Trophoblast cell (in vitro differentiated cells and primary cell): Measurements from ENCODE around the gene EPHA3.

Source experiments
- DNase-seq, 2 donors: peaks; one replicate each; pipeline ENCODE4 v3.0.0-alpha.2; 2016
- H2AFZ ChIP-seq: 2 replicates; pipeline ENCODE4 v1.6.1; 2013; ENCODE audit warnings: low read length, moderate library complexity, mild to moderate bottlenecking; ENCODE audit not compliant: insufficient read depth, poor library complexity
- H2AK5ac ChIP-seq: 2 replicates; pipeline ENCODE4 v1.6.1; 2013; ENCODE audit warnings: mild to moderate bottlenecking, low read length
- H2BK120ac ChIP-seq: 2 replicates; pipeline ENCODE4 v1.6.1; 2013; ENCODE audit warnings: low read length, mild to moderate bottlenecking, moderate library complexity; ENCODE audit not compliant: insufficient read depth, poor library complexity
- H2BK12ac ChIP-seq: 2 replicates; pipeline ENCODE4 v1.6.1; 2013; ENCODE audit warnings: mild to moderate bottlenecking, low read length, moderate library complexity
- H2BK5ac ChIP-seq: 2 replicates; pipeline ENCODE4 v1.6.1; 2013; ENCODE audit warnings: low read length, low read depth, moderate library complexity, mild to moderate bottlenecking; ENCODE audit not compliant: poor library complexity
- H3K14ac ChIP-seq: 2 replicates; pipeline ENCODE4 v1.6.1; 2013; ENCODE audit warnings: mild to moderate bottlenecking, low read length
- H3K18ac ChIP-seq: 2 replicates; pipeline ENCODE4 v1.6.1; 2013; ENCODE audit warnings: mild to moderate bottlenecking, low read length
- H3K23ac ChIP-seq: 2 replicates; pipeline ENCODE4 v1.6.1; 2013; ENCODE audit warnings: low read length
- H3K27ac ChIP-seq: 2 replicates; pipeline ENCODE4 v1.5.1; 2013; ENCODE audit warnings: low read depth, mild to moderate bottlenecking, inconsistent platforms, low read length, moderate library complexity
- H3K27me3 ChIP-seq: 2 replicates; pipeline ENCODE4 v1.6.1; 2013; ENCODE audit warnings: inconsistent platforms, mild to moderate bottlenecking, low read length, moderate library complexity; ENCODE audit not compliant: insufficient read depth
- H3K36me3 ChIP-seq, 2 experiments: 1 replicate in 1 of 2; 2 replicates in 1 of 2; pipeline ENCODE4 v1.6.1; 2013; ENCODE audit warnings: low read length in 2 of 2, mild to moderate bottlenecking in 2 of 2, moderate library complexity in 1 of 2; ENCODE audit not compliant: insufficient read depth in 2 of 2, control insufficient read depth in 1 of 2
- H3K4ac ChIP-seq: 2 replicates; pipeline ENCODE4 v1.6.1; 2013; ENCODE audit warnings: low read depth, mild to moderate bottlenecking, low read length, moderate library complexity
- H3K4me1 ChIP-seq, 2 experiments: 1 replicate in 1 of 2; 2 replicates in 1 of 2; pipeline ENCODE4 v1.6.1; 2013; ENCODE audit warnings: low read length in 2 of 2, mild to moderate bottlenecking in 2 of 2, moderate library complexity in 1 of 2; ENCODE audit not compliant: insufficient read depth in 2 of 2, control insufficient read depth in 1 of 2
- H3K4me2 ChIP-seq: 2 replicates; pipeline ENCODE4 v1.6.1; 2013; ENCODE audit warnings: inconsistent platforms, mild to moderate bottlenecking, low read length, moderate library complexity
- H3K4me3 ChIP-seq: 2 replicates; pipeline ENCODE4 v1.5.1; 2013; ENCODE audit warnings: mild to moderate bottlenecking, low read depth, low read length, inconsistent platforms
- H3K79me1 ChIP-seq: one replicate; pipeline ENCODE4 v1.6.1; 2013; ENCODE audit warnings: low read length
- H3K79me2 ChIP-seq: 2 replicates; pipeline ENCODE4 v1.6.1; 2013; ENCODE audit warnings: low read length, mild to moderate bottlenecking; ENCODE audit not compliant: control insufficient read depth, insufficient read depth, poor library complexity
- H3K9ac ChIP-seq: 2 replicates; pipeline ENCODE4 v1.6.1; 2013; ENCODE audit warnings: mild to moderate bottlenecking, low read length
- H3K9me3 ChIP-seq: 2 replicates; pipeline ENCODE4 v1.6.1; 2013; ENCODE audit warnings: low read depth, mild to moderate bottlenecking, control low read depth, inconsistent platforms, low read length; ENCODE audit not compliant: insufficient read depth
- H4K12ac ChIP-seq: 2 replicates; pipeline ENCODE4 v1.6.1; 2013; ENCODE audit warnings: low read depth, mild to moderate bottlenecking, low read length, moderate library complexity
- H4K8ac ChIP-seq: 2 replicates; pipeline ENCODE4 v1.6.1; 2013; ENCODE audit warnings: low read depth, mild to moderate bottlenecking, low read length, moderate library complexity
- H4K91ac ChIP-seq: one replicate; pipeline ENCODE4 v1.6.1; 2013; ENCODE audit warnings: low read depth, mild to moderate bottlenecking, low read length, moderate library complexity
- WGBS: extraction: QIAGEN DNeasy Blood & Tissue Kit; methylation state at CpG from one replicate; pipeline ENCODE4 v1.1.7; 2013; ENCODE audit warnings: missing lambda C conversion rate; ENCODE audit not compliant: insufficient read length, insufficient coverage; ENCODE audit errors: extremely low coverage; 5-methylcytosine and 5-hydroxymethylcytosine counted together

Gene EPHA3

DNA sequence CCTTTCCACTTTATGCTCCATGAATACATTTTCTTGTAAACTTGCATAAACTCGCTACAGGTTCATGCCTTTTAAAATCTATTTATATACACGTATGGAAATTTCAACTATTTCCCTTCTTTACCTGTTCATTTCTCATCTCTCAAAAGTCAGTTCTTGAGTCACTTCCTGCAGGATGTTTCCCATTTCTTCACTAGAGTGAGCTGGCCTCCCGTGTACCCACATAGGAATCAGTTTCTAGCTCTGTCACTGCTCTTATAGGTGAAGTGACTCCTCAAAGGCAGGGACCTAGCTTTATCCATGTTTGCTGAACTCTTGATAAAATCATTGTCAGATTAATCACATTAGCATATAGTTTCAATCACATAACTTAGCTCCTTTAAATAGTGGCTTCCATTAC, 259.7 kb downstream of the EPHA3 start:
- Histone ChIP-seq H3K23ac (no peak overlapping the region), H4K91ac (no peak overlapping the region), H2BK12ac (no peak overlapping the region), H3K9ac (no peak overlapping the region), H3K36me3 (no peaks in the 10 kb centered on the region), H3K4me2 (no peak overlapping the region), H2BK5ac (no peak overlapping the region), H3K79me1 (no peaks in the 10 kb centered on the region), H2AFZ (no peak overlapping the region), H2BK120ac (no peak overlapping the region), H3K14ac (no peak overlapping the region), H3K4me3 (no peak overlapping the region), H2AK5ac (no peak overlapping the region), H3K18ac (no peak overlapping the region), H3K9me3 (no peaks in the 10 kb centered on the region), H3K4me1 (no peaks in the 10 kb centered on the region), H3K4ac (no peak overlapping the region), H3K27ac (no peak overlapping the region), H4K8ac (no peak overlapping the region), H3K27me3 (no peaks in the 10 kb centered on the region), H3K79me2 (no peaks in the 10 kb centered on the region), H4K12ac (no peak overlapping the region)
- no CpG with 5 or more reads among the region's 3 CpGs for WGBS
- no peak for DNase-seq

DNA sequence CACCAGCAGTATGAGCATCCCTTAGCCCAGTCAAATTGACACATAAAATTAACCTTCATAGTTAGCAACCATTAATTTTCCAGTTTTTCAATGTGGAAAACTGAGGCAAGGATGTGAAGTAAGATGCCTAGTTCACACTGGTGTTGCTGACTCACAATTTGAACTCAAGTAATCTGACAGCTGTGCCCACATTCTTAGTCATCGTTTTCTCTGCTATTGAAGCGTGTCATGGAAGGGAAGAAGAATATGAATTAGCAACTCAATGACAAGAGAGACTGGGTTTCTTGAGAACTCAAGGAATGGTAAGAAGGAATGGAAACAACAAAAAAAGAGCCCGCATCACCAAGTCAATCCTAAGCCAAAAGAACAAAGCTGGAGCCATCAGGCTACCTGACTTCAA, 261.4 kb downstream of the EPHA3 start:
- Histone ChIP-seq H3K4me3 (no peak overlapping the region), H4K8ac (no peak overlapping the region), H2BK5ac (no peak overlapping the region), H3K79me1 (no peaks in the 10 kb centered on the region), H2AFZ (no peak overlapping the region), H3K9me3 (no peaks in the 10 kb centered on the region), H3K27ac (no peak overlapping the region), H3K36me3 (no peaks in the 10 kb centered on the region), H3K14ac (no peak overlapping the region), H2BK120ac (no peak overlapping the region), H2BK12ac (no peak overlapping the region), H3K27me3 (no peaks in the 10 kb centered on the region), H3K4me2 (no peak overlapping the region), H3K4ac (no peak overlapping the region), H2AK5ac (no peak overlapping the region), H3K9ac (no peak overlapping the region), H4K12ac (no peak overlapping the region), H3K4me1 (no peaks in the 10 kb centered on the region), H4K91ac (no peak overlapping the region), H3K79me2 (no peaks in the 10 kb centered on the region), H3K18ac (no peak overlapping the region), H3K23ac (no peak overlapping the region)
- no CpG with 5 or more reads among the region's 3 CpGs for WGBS
- DNase-seq, result peak in 1 of 2 donors; percentile 36

DNA sequence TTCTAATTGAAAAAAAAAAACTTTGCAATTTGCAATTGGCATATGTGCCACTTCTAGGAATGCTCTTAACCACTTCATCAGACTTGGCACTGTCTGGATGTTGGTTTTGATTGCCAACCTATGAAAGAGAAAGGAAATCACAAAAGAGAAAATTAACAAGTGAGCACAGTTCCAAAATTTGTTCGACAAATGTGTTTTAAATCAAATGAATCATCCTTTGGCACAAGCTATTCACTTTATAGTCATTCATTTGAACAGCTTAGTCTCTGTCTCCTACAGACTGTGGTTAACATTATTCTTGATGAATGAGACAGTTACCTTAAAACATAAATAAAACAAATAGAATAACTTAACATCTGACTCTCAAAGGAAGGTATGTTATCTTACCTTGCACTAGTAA, 265.0 kb downstream of the EPHA3 start:
- Histone ChIP-seq H3K4ac (no peak overlapping the region), H2BK5ac (no peak overlapping the region), H3K79me1 (no peaks in the 10 kb centered on the region), H3K4me1 (no peaks in the 10 kb centered on the region), H2BK12ac (no peak overlapping the region), H3K14ac (no peak overlapping the region), H2AK5ac (no peak overlapping the region), H3K36me3 (no peaks in the 10 kb centered on the region), H4K8ac (no peak overlapping the region), H2AFZ (no peak overlapping the region), H3K23ac (no peak overlapping the region), H4K12ac (no peak overlapping the region), H3K79me2 (no peaks in the 10 kb centered on the region), H3K9me3 (no peaks in the 10 kb centered on the region), H3K27ac (no peak overlapping the region), H3K27me3 (no peaks in the 10 kb centered on the region), H3K9ac (no peak overlapping the region), H2BK120ac (no peak overlapping the region), H3K4me3 (no peak overlapping the region), H4K91ac (no peak overlapping the region), H3K4me2 (no peak overlapping the region), H3K18ac (no peak overlapping the region)
- no CpG with 5 or more reads among the region's 1 CpG for WGBS
- no peak for DNase-seq

DNA sequence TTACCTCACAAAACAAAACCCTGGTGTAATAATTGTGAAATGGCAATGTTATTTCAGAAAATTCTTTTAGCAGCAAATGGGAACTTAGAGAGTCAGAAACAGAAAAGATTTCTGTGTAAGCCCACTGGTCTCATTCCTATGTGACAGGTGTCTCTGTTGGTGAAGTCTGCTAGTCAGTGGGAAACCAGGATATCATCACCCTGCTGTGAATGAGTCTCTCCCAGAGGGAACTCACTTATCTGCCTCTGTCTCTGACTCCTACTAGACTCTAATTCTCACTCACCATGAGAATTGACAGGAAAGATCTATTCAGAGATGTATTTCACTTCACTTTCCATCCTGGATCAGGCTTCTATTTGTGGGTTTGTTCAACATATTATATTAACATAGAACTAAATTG, 266.0 kb downstream of the EPHA3 start:
- no peaks in the 10 kb centered on the region for H3K27me3 ChIP-seq
- H4K12ac ChIP-seq, result no peak overlapping the region
- no peaks in the 10 kb centered on the region for H3K9me3 ChIP-seq
- H2AFZ ChIP-seq, result no peak overlapping the region
- H2BK12ac ChIP-seq, result no peak overlapping the region
- H3K79me1 ChIP-seq, result no peaks in the 10 kb centered on the region
- H4K91ac ChIP-seq, result no peak overlapping the region
- H3K4me1 ChIP-seq, result no peaks in the 10 kb centered on the region
- H3K23ac ChIP-seq, result no peak overlapping the region
- no peak overlapping the region for H3K27ac ChIP-seq
- H2AK5ac ChIP-seq, result no peak overlapping the region
- no peak overlapping the region for H3K14ac ChIP-seq
- H3K4me3 ChIP-seq, result no peak overlapping the region
- H3K4ac ChIP-seq, result no peak overlapping the region
- no peak overlapping the region for H2BK120ac ChIP-seq
- H2BK5ac ChIP-seq, result no peak overlapping the region
- H3K36me3 ChIP-seq, result no peaks in the 10 kb centered on the region
- DNase-seq, result no peak
- no peak overlapping the region for H4K8ac ChIP-seq
- H3K4me2 ChIP-seq, result no peak overlapping the region
- H3K18ac ChIP-seq, result no peak overlapping the region
- no peak overlapping the region for H3K9ac ChIP-seq
- H3K79me2 ChIP-seq, result no peaks in the 10 kb centered on the region

DNA sequence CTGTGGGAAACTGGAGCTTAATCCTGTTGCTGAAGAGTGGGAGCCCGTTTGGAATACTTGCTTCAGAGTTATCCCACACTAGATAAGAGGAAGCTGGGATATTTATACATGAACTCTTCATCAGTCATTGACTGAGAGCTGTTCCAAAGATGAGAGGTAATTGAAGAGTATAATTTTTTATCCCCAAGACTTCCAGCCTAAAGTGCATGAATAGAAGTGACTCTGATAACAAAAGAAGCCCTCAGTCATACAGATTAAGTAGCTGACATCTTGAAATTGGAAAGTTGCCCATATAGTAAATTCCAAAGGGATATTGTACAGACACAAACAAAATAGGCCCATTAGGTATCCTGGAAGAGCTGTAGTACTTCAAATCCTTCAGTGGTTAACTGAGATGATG, 268.0 kb downstream of the EPHA3 start:
- no peaks in the 10 kb centered on the region for H3K4me1 ChIP-seq
- no peak overlapping the region for H3K23ac ChIP-seq
- no peak overlapping the region for H2BK12ac ChIP-seq
- H3K27ac ChIP-seq, result no peak overlapping the region
- H3K79me2 ChIP-seq, result no peaks in the 10 kb centered on the region
- no peak overlapping the region for H2AFZ ChIP-seq
- no peak overlapping the region for H3K18ac ChIP-seq
- no peak overlapping the region for H4K12ac ChIP-seq
- no peak overlapping the region for H3K4ac ChIP-seq
- DNase-seq, result no peak
- H4K91ac ChIP-seq, result no peak overlapping the region
- H3K27me3 ChIP-seq, result no peaks in the 10 kb centered on the region
- no peak overlapping the region for H2BK5ac ChIP-seq
- no peak overlapping the region for H3K14ac ChIP-seq
- no peaks in the 10 kb centered on the region for H3K36me3 ChIP-seq
- H3K9me3 ChIP-seq, result no peaks in the 10 kb centered on the region
- no peak overlapping the region for H3K9ac ChIP-seq
- WGBS, result no CpG with 5 or more reads among the region's 1 CpG
- no peak overlapping the region for H2AK5ac ChIP-seq
- no peaks in the 10 kb centered on the region for H3K79me1 ChIP-seq
- H3K4me3 ChIP-seq, result no peak overlapping the region
- H4K8ac ChIP-seq, result no peak overlapping the region
- H3K4me2 ChIP-seq, result no peak overlapping the region
- H2BK120ac ChIP-seq, result no peak overlapping the region
